Camera-type eye (tissue), 1 donor: Measurements from ENCODE around the gene TMEM18. TPM values are rescaled to one million over a fixed set of nuclear protein-coding genes. Genes with fewer than 3 reads are reported as not detected.

ENCODE experiments used
- total RNA-seq: library from RNA; depleted of rRNA; stranded (reverse); fragments of >200 nt; gene quantifications from one replicate; pipeline ENCODE4 v1.2.3, GENCODE V29; 2014

TMEM18 gene
- total RNA-seq = 38.9 TPM

GRCh38 chr2:677056-677958, at the start of gene TMEM18:
TSS of gene TMEM18 (minus strand) at chr2:677406. CDS start at chr2:677345, 61 bp downstream.

